ENCODE results near the gene RCL1.

DNA sequence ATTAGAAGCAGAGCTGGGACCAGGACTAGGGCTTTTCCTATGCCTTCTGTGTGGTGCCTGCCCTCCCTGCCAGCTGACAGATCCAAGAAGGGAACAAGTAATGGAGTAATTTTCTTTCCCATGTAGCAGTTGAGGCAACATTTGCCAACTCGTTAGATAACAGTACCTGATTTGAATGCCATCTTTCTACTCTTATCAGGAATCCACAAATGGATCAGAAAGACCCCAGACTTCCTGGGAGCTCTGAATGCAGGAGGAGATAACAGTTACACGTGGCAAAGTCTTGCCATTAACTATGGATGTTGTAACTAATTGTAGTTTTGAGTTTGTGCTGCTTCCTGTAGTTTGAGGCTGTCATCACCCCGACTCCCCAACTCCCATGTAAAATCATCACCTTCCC is 39.2 kb downstream of the RCL1 start:
- TF ChIP-seq, protein P1, sequence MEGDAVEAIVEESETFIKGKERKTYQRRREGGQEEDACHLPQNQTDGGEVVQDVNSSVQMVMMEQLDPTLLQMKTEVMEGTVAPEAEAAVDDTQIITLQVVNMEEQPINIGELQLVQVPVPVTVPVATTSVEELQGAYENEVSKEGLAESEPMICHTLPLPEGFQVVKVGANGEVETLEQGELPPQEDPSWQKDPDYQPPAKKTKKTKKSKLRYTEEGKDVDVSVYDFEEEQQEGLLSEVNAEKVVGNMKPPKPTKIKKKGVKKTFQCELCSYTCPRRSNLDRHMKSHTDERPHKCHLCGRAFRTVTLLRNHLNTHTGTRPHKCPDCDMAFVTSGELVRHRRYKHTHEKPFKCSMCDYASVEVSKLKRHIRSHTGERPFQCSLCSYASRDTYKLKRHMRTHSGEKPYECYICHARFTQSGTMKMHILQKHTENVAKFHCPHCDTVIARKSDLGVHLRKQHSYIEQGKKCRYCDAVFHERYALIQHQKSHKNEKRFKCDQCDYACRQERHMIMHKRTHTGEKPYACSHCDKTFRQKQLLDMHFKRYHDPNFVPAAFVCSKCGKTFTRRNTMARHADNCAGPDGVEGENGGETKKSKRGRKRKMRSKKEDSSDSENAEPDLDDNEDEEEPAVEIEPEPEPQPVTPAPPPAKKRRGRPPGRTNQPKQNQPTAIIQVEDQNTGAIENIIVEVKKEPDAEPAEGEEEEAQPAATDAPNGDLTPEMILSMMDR (conservative IDR thresholded peaks at IDR 0.05; ENCODE audit: low read depth, low read length): no peak
- TF ChIP-seq EZH2 (IDR thresholded peaks at IDR 0.05; ENCODE audit: low read length, unreplicated experiment): no peak

Measured in PC-3 (cell line).